GM21381 (cell line): ENCODE results near the gene MKRN1.
"Not testable (repeated sequence)": the region's sequence is repeated elsewhere in the genome, so short reads cannot be mapped to it uniquely, and the experiment has no call there.

ENCODE experiments used
- ATAC-seq: cut with Tn5 transposase; IDR thresholded peaks from one replicate; pipeline ENCODE4 v1.9.1; 2021; ENCODE audit warnings: mild to moderate bottlenecking, moderate library complexity; ENCODE audit not compliant: unreplicated experiment

The MKRN1 gene

DNA sequence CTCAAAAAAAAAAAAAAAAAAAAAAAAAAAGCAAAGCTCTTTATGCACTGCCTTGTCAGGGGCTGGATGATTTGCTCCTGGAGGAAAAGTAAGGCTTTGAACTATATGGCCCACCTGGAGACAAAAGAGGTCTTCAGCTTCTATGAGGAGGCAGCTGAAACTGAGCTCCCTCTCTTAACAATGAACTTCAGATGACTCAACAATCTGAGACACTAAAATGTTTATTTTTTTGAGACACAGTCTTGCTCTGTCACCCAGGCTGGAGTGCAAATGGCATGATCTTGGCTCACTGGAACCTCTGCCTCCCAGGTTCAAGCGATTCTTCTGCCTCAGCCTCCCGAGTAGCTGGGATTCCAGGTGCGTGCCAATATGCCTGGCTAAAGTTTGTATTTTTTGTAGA, 38.7 kb downstream of the MKRN1 start:
- ATAC-seq: no peak

- no peak for ATAC-seq
Observed at GRCh38 chr7:140439359-140439758, 39.9 kb downstream of the MKRN1 start.

- ATAC-seq: no peak
Observed at GRCh38 chr7:140435252-140435895, 43.9 kb downstream of the MKRN1 start.

- ATAC-seq: no peak
Observed at GRCh38 chr7:140433396-140433795, 45.9 kb downstream of the MKRN1 start.

DNA sequence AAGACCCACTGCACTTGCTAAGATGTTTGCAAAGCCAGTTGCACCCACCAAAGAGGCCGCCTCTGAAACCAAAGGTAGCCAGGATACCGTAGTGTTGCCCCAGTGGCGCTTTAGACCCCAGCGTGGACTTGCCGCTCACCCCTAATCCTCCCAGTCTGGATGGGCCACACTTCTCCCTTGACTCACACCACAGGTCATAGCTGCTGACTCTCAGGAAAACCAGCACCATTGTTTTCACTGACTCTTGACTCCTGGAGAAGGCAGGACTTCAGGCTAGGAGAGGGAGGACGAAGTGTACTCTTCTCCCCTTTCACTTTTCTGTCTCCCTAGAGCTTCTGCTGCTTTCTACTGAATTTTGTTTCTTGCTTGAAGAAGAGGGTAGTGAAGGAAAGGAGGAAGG, 53.2 kb downstream of the MKRN1 start:
- no peak for ATAC-seq

GRCh38 chr7:140425718-140426117, 53.6 kb downstream of the MKRN1 start:
- no peak for ATAC-seq

DNA sequence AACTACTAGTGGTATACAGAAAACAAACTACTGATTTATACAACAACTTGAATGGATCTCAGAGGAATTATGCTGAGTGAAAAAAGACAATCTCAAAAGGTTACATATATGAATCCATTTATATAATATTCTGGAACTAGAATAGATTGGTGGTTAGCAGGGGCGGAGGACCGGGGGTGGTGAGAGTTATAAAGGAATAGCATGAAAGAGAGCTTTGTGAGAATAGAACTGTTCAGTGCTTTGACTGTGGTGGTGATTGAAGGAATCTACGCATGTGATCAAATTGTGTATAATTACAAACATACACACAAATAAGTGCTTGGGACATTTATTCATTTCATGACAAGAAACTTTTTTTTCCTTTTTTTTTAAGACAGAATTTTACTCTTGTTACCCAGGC, 55.8 kb downstream of the MKRN1 start:
- ATAC-seq: no peak

DNA sequence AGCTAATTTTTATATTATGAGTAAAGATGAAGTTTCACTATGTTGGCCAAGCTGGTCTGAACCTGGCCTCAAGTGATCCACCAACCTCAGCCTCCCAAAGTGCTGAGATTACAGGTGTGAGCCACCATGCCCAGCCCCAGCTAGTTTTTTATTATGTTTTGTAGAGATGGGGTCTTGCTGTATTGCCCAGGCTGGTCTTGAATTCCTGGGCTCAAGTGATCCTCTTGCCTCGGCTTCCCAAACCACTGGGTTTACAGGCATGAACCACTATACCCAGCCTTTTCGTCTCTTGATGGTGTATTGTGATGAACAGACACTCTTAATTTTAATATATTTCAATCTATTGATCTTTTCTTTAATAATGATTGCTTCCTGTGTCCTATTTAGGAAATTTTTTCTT, 57.8 kb downstream of the MKRN1 start:
- ATAC-seq: no peak

GRCh38 chr7:140418653-140419052, 60.7 kb downstream of the MKRN1 start:
- ATAC-seq: no peak

GRCh38 chr7:140418156-140418472, 61.2 kb downstream of the MKRN1 start:
- not testable (repeated sequence) for ATAC-seq

GRCh38 chr7:140417456-140418155, 61.7 kb downstream of the MKRN1 start:
- ATAC-seq: no peak

DNA sequence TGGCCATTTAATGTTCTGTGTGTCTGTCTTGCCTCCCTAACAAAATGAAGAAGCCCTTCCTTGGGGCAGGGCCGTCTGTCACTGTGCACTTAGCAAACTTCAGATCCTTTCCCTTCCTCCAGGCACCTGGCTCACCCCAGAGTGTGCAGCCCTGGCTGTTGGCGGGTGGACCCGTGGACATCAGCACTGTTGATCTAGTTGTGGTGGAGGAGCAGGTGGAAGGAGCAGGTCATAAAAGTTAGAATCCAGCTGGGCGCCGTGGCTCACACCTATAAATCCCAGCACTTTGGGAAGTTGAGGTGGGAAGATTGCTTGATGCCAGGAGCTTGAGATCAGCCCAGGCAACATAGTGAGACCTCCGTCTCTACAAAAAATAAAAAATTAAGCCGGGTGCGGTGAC, 62.7 kb downstream of the MKRN1 start:
- ATAC-seq: no peak

GRCh38 chr7:140415816-140416215, 63.5 kb downstream of the MKRN1 start:
- ATAC-seq: not testable (repeated sequence)

GRCh38 chr7:140415361-140415760, 63.9 kb downstream of the MKRN1 start:
- no peak for ATAC-seq

DNA sequence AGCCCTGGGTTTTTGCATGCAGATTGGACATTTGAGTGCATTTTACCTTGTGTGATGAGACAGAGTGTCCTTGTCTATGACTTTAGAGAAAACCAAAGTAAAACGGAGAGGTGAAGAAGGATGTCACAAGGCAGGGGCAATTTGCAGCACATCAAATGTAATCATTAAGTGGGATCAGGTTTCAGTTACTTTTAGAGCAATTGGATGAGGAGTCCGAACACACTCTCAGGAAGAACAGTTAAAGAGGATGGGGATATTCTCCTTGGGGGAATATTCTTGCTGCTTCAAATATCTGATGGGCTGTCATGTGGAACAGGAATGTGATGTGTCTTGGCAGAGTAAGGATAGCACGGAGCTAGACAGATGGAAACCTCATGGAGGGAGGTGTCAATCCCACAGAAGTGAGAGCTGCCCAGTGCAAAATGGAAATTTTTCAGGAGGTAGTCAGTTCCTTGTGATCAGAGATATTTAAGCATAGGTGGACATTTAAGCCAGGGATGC, 74.7 kb downstream of the MKRN1 start:
- no peak for ATAC-seq

DNA sequence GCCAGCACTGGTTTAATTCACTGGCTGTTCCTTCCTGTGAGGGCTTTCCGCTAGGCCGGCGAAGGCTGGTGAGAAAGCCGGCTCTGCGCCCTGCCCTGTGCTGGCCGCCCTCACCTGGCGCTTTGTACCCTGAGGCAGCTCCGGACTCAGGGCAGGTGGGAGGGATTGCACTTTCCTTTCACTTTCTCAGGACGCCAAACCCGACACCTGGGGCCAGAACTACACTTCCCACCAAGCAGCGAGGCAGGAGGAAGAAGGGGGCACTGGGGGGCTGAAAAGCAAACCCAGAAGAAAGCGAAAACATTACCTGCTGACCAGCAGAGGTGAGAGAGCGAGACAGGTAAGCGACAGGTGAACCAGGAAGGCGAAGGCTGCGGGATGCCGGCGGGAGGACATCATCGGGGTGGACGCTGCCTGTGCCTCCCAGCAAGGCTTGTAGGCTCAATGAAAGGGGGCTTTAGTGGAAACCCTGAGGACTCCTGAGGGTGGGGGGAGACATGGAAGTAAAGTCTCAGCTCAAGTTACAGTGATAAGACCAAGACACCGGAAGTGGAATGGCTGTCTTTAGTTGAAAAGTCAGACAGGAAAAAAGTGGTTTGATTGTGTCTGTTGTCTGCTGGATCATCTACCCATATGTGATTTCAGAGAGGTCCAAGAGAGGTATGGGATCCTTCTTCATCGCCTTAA, 75.3 kb downstream of the MKRN1 start, which contains the start of gene RAB19:
Gene RAB19, plus strand, starts transcription at position 181 of the 687 bp plus-strand sequence. CDS start 3,589 bp downstream, outside the sequence.
- ATAC-seq: no peak
